SK-N-MC (cell line): ENCODE data around the gene NXPE3.

Source experiments
- EZH2 ChIP-seq: fragments of 200-600 bp; sonication (generic); IDR thresholded peaks from one replicate; pipeline ENCODE4 v1.6.1; 2017; ENCODE audit warnings: antibody characterized with exemption
- POLR2AphosphoS5 ChIP-seq: IDR thresholded peaks from 2 replicates; pipeline ENCODE4 v1.6.1; 2012; ENCODE audit warnings: mild to moderate bottlenecking, low read depth, low read length, borderline replicate concordance

DNA sequence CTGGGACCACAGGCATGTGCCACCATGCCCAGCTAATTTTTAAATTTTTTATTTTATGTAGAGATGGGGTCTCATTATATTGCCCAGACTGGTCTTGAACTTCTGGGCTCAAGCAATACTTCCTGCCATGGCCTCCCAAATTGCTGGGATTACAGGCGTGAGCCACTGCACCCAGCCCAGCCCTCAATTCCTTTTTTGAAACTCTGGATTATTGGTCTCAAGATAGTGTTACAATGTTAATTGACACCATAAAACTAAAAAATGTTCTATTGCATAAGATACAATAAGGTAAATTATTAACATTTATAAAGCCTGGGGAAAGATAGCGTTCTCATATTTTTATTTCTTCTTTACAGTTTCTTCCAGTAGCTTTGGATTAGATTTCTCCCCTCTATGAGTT lies 66.4 kb downstream of the NXPE3 start:
- no peak for TF ChIP-seq EZH2
- no peak for TF ChIP-seq POLR2AphosphoS5
